ENCODE results near the gene LTBP2. TPM values are rescaled to one million over a fixed set of nuclear protein-coding genes. Genes with fewer than 3 reads are reported as not detected.

Gene LTBP2
- total RNA-seq, 1 donor, result 210 TPM

GRCh38 chr14:74535756-74536325 lies 76.2 kb downstream of the LTBP2 start:
- no peak overlapping the region for H3K4me3 ChIP-seq (ENCODE audit: low read depth, low read length)
- DNase-seq (ENCODE audit: low read depth), result no peak
- TF ChIP-seq, protein P1, sequence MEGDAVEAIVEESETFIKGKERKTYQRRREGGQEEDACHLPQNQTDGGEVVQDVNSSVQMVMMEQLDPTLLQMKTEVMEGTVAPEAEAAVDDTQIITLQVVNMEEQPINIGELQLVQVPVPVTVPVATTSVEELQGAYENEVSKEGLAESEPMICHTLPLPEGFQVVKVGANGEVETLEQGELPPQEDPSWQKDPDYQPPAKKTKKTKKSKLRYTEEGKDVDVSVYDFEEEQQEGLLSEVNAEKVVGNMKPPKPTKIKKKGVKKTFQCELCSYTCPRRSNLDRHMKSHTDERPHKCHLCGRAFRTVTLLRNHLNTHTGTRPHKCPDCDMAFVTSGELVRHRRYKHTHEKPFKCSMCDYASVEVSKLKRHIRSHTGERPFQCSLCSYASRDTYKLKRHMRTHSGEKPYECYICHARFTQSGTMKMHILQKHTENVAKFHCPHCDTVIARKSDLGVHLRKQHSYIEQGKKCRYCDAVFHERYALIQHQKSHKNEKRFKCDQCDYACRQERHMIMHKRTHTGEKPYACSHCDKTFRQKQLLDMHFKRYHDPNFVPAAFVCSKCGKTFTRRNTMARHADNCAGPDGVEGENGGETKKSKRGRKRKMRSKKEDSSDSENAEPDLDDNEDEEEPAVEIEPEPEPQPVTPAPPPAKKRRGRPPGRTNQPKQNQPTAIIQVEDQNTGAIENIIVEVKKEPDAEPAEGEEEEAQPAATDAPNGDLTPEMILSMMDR (IDR thresholded peaks at IDR 0.05; ENCODE audit: insufficient read depth, low read depth, low read length), result no peak

DNA sequence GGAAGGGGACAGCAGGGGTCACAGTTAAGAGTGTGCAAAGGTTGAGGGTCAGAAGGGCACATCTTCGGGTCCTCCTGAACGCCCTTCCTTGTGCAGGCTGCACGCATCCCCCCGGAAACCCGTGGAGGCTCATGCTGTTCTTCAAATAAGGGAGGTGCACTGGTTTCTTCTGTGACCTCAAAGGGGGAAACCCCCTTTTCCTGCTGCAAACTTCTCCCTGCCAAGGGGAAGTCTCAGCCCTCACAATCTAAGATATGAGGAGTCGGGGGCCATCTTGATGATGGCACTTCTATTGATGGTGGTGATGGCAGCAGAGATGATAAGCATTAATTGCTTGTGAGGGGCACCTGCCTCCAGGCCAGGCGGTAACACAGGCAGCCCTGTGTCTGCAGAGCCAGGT lies 78.5 kb downstream of the LTBP2 start:
- TF ChIP-seq, protein P1 (IDR thresholded peaks at IDR 0.05; ENCODE audit: insufficient read depth, low read depth, low read length), result no peak
- no peak overlapping the region for H3K4me3 ChIP-seq (ENCODE audit: low read depth, low read length)
- no peak for DNase-seq (ENCODE audit: low read depth)

- DNase-seq (ENCODE audit: low read depth), result no peak
- TF ChIP-seq, protein P1 (IDR thresholded peaks at IDR 0.05; ENCODE audit: insufficient read depth, low read depth, low read length), result no peak
- H3K4me3 ChIP-seq (ENCODE audit: low read depth, low read length), result no peak overlapping the region
Observed at GRCh38 chr14:74532246-74532645, 79.8 kb downstream of the LTBP2 start.

DNA sequence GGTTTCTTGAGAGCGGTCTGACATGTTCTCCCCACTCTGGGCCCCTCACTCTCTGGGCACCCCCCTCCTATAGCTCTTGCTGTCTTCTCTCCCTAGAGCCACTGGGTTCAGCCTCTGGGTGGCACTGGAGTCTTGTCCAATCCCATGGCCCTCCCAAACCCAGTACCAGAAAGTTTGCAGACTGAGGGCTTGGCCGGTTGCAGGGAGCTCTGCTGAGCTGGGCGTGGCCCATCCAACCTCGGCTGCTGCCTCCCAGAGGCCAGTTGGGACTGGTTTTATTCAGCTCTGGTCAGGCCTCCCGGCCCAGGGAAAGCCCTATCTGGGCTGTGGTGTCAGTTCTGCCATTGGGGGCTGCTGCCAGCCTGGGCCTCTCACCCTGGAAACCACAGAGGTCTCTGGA lies 80.6 kb downstream of the LTBP2 start:
- DNase-seq (ENCODE audit: low read depth), result peak; percentile 69

DNA sequence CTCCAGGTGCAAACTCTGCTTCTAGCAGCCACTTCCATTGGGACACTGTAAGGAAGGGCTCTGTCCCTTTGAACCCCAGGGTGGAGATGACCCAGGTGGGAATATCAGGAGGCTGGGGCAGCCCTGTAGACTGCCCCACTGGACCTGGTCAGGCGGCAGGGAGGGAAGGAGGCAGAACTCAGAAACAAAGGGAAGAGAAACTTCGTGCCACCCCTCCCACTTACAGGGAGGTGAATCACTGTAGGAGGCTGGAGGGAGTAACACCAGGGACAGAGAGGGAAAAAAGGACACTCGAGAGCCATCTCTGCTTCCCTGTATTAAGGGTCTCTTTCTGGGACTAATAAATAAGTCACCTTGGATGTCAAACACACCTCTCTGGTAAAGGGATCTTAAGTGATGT lies 81.0 kb downstream of the LTBP2 start:
- DNase-seq (ENCODE audit: low read depth), result no peak
- TF ChIP-seq, protein P1 (IDR thresholded peaks at IDR 0.05; ENCODE audit: insufficient read depth, low read depth, low read length), result no peak

More for the DNA sequence above, 80.6 kb downstream of the LTBP2 start:
- TF ChIP-seq, protein P1 (IDR thresholded peaks at IDR 0.05; ENCODE audit: insufficient read depth, low read depth, low read length), result peak; percentile 52
- no peak overlapping the region for H3K4me3 ChIP-seq (ENCODE audit: low read depth, low read length)

DNA sequence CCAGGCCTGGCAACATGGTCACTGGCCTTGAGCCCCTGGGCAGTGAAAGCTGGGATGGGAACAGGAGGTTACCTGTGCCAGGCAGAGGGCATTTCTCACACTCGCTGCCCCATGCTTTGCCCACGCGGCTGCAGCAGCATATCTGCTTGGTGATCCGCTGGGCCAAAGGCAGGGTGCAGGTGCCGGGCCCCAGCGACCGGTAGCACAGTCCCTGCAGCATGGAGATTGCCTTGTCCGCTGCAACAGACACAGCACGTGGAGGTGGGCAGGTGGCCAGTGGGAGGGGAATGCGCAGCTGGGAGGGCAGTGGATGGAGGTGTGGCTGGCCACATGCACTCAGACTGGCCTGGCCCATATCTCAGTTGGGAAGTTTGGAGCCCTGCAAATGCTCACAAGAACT lies 83.2 kb downstream of the LTBP2 start:
- TF ChIP-seq, protein P1 (IDR thresholded peaks at IDR 0.05; ENCODE audit: insufficient read depth, low read depth, low read length), result no peak
- no peak overlapping the region for H3K4me3 ChIP-seq (ENCODE audit: low read depth, low read length)

More for the DNA sequence above, 81.0 kb downstream of the LTBP2 start:
- no peak overlapping the region for H3K4me3 ChIP-seq (ENCODE audit: low read depth, low read length)

GRCh38 chr14:74528406-74528805 lies 83.6 kb downstream of the LTBP2 start:
- TF ChIP-seq, protein P1 (IDR thresholded peaks at IDR 0.05; ENCODE audit: insufficient read depth, low read depth, low read length), result no peak
- DNase-seq (ENCODE audit: low read depth), result no peak
- no peak overlapping the region for H3K4me3 ChIP-seq (ENCODE audit: low read depth, low read length)

More for the DNA sequence above, 83.2 kb downstream of the LTBP2 start:
- no peak for DNase-seq (ENCODE audit: low read depth)
